ENCODE results near the gene ARPC4.

ARPC4 gene

GRCh38 chr3:9792405-9793160 is at the start of gene ARPC4, which contains the start of gene TADA3:
Gene ARPC4, plus strand, starts transcription at chr3:9793082. Its CDS starts 40 bp downstream, at chr3:9793122.
Gene TADA3, minus strand, starts transcription at chr3:9792473. Its CDS starts 1,007 bp downstream, at chr3:9791466.
- peak; percentile 88 for DNase-seq (ENCODE audit: low read depth)

DNA sequence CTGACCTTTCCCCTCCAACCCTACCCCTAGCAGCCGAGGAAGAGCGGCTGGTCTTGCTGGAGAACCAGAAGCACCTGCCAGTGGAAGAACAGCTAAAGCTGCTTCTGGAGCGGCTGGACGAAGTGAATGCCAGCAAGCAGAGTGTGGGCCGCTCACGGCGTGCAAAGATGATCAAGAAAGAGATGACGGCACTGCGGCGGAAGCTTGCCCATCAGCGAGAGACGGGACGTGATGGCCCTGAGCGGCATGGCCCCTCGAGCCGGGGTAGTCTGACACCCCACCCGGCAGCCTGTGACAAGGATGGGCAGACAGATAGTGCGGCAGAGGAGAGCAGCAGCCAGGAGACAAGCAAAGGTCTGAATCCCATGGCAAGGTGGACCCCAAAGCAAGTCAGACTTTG is 49.3 kb upstream of the ARPC4 start:
- no peak for DNase-seq (ENCODE audit: low read depth)

- DNase-seq (ENCODE audit: low read depth) = no peak
Measured at GRCh38 chr3:9744162-9744561, 48.7 kb upstream of the ARPC4 start.

DNA sequence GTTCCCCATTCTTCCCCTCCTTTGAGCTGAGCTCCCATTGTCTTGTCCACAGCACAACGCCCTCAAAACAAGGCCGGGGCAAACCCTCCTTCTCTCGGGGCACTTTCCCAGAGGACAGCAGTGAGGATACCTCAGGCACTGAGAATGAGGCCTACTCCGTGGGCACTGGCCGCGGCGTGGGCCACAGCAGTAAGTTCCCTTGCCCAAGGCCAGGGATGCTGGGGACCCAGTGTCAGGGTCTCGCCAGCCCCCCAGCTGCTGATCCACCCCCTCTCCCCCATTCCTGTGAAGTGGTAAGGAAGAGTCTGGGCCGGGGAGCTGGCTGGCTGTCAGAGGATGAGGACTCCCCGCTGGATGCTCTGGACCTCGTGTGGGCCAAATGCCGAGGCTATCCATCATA is 47.4 kb upstream of the ARPC4 start:
- DNase-seq (ENCODE audit: low read depth) = no peak

- DNase-seq (ENCODE audit: low read depth) = no peak
Measured at GRCh38 chr3:9746330-9746729, 46.6 kb upstream of the ARPC4 start.

DNA sequence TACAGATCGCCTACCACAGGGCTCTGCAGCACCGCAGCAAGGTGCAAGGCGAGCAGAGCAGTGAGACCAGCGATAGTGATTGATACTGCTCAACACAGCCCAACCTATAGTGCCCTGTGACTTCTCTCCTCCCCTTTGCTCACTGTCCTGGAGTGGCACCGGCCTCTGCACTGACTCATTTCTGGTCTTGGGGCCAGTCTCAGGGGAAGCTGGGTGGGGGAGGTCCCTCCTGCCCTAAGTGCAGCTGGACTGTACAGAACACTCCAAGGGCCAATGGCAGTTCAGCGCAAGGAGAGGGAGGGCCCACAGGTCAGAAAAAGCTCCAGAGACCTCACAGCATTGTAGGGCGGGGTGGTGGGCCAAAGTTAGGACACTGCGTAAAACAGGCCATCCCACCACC is 45.6 kb upstream of the ARPC4 start:
- DNase-seq (ENCODE audit: low read depth) = no peak

- no peak for DNase-seq (ENCODE audit: low read depth)
Measured at GRCh38 chr3:9748031-9748430, 44.9 kb upstream of the ARPC4 start.

DNA sequence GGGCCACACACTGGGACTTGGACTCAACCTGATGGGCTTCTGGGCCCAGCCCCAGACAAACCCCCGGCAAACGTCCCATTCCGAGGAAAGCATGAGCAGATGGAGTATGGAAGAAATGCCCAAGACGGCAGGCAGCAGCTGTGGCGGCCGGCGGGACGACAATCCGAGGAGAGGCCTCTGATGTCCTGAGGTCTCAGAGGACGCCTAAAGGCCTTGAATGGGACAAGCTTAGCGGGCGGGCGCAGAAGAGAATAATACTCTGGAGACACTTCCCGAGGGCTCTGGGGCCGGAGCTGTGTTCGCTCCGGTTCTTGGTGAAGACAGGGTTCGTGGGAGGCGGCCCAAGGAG is 43.6 kb upstream of the ARPC4 start:
- no peak for DNase-seq (ENCODE audit: low read depth)

DNA sequence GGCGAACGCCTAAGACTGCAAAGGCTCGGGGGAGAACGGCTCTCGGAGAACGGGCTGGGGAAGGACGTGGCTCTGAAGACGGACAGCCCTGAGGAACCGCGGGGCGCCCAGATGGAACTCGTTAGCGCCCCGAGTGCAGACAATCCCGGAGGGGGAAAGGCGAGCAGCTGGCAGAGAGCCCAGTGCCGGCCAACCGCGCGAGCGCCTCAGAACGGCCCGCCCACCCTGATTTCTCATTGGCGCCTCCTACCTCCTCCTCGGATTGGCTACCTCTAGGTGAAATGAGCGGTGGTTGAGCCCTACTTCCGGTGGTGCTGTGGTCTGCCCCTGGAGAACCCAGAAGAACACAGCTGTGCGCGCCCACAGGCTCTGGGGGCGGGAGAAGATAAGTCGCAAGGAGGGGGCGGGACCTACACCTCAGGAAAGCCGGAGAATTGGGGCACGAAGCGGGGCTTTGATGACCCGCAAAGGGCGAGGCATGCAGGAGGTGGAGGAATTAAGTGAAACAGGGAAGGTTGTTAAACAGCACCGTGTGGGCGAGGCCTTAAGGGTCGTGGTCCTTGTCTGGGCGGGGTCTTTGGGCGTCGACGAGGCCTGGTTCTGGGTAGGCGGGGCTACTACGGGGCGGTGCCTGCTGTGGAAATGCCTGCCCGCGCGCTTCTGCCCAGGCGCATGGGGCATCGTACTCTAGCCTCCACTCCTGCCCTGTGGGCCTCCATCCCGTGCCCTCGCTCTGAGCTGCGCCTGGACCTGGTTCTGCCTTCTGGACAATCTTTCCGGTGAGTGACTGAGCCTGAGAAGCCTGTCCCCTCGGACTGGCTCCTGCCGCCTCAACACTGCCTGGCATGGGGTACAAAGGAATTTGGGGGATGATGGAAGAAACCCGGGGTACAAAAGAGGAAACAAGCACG is 43.0 kb upstream of the ARPC4 start, which contains the start of gene OGG1:
TSS of gene OGG1 (plus strand) at position 308 of the 911 bp plus-strand sequence. CDS start at position 643, 335 bp downstream.
- DNase-seq (ENCODE audit: low read depth) = peak; percentile 90

GRCh38 chr3:9750556-9751411 is 42.1 kb upstream of the ARPC4 start:
- no peak for DNase-seq (ENCODE audit: low read depth)

DNA sequence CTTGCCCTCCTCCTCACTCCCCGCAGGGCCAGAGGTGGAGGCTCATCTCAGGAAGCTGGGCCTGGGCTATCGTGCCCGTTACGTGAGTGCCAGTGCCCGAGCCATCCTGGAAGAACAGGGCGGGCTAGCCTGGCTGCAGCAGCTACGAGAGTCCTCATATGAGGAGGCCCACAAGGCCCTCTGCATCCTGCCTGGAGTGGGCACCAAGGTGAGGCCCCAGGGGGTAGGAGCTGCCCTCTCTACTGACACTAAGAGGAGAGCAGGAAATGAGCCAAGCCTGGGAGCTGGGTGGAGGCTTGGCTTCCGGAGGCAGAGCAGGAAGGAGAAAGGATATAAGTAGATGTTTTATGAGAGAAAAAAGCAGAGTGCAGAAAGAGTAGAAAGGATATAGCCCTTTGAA is 38.2 kb upstream of the ARPC4 start:
- DNase-seq (ENCODE audit: low read depth) = no peak

GRCh38 chr3:9757427-9757826 is 35.5 kb upstream of the ARPC4 start:
- no peak for DNase-seq (ENCODE audit: low read depth)

- no peak for DNase-seq (ENCODE audit: low read depth)
Measured at GRCh38 chr3:9760779-9761505, 31.9 kb upstream of the ARPC4 start.

DNA sequence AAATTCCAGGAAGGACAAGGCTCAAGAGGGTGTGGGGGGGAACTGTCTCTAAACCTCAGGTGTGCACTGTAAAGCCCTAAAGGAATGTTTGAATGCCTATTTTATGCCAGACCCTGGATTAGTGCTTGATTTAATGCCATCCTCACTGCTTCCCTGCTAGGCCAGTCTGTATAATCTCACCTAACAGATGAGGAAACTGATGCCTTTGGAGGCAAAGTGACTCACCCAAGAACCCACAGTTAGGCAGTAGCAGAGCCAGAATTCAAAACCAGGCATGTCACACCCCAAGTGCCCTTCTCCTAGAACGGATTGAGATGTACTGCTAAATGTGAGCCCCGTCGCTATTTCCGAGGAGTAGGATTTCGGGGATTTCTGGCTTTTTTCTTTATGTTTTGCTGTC is 31.0 kb upstream of the ARPC4 start:
- DNase-seq (ENCODE audit: low read depth) = no peak

- no peak for DNase-seq (ENCODE audit: low read depth)
Measured at GRCh38 chr3:9762871-9763270, 30.0 kb upstream of the ARPC4 start.

DNA sequence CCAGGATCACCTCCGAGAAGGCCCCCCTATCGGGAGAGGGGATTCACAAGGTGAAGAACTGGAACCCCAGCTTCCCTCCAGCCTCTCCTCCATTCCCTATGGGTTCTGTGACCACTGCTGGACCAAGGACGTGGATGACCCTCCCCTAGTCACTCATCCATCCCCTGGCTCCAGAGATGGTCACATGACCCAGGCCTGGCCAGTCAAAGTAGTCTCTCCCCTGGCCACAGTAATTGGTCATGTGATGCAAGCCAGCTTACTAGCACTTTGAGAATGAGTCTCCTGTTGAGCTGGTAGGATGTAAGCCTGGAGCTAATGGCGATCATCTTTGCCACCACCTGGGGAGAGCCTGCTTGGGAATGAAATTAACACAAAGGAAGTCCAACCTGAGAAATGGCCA is 27.0 kb upstream of the ARPC4 start:
- no peak for DNase-seq (ENCODE audit: low read depth)

GRCh38 chr3:9767418-9767817 is 25.5 kb upstream of the ARPC4 start:
- DNase-seq (ENCODE audit: low read depth) = no peak

DNA sequence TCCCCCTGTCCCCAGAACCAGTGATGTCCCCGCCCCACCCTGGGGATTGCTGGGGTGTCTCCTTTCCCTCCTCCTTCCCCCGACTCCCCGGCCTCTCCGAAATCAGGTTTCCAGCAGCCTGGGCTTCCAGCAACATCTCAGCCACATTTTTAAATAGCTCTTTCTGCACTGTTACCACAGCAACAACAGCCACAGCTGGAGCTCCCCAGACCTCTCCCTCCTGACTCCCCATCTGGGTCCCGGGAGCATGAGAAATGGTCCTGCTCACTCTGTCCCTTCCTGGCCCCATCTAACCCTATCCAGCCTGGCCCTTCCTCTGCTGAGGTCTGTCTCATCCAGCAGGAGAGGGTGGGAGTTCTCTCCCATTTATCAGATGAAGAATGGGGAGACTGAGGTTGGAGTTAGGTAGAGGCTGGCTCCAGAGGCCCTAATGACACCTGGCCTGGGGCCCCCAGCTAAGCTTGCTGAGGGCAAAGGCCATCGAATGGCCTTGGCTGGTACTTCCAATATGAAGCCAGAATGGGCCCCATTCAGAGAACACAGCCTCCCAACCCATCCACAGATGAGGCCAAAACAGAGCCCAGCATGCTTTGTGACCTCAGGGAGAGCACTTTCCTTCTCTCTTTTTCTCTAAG is 24.6 kb upstream of the ARPC4 start:
- DNase-seq (ENCODE audit: low read depth) = no peak

DNA sequence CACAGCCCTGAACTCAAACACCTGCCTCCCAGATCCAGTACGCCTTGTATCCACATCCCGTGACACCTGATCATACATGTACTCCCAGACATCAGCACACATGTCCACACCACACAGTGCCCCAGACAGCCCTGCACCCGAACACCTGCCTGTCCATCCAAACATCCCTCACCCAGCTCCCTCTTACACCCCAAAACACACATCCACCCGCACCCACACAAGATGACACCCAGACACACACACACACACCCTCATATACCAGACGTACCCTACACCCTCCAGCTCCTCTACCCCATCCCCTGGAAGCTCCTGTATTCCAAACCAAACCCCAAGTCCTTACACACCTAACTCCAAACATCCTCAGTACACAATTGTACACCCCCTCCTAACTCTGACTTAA is 23.9 kb upstream of the ARPC4 start:
- no peak for DNase-seq (ENCODE audit: low read depth)

GRCh38 chr3:9769426-9770275 is 23.2 kb upstream of the ARPC4 start, which contains the start of gene CAMK1:
Gene CAMK1, minus strand, starts transcription at chr3:9769947. Its CDS starts 2,198 bp downstream, at chr3:9767749.
- DNase-seq (ENCODE audit: low read depth) = no peak
